IgD-negative memory B cell (primary cell): ENCODE measurements around the gene ARFGAP3. TPM values are rescaled to one million over a fixed set of nuclear protein-coding genes. Genes with fewer than 3 reads are reported as not detected.

ENCODE experiments used
- H3K27ac Mint-ChIP-seq, 3 donors: one replicate each; pipeline ENCODE4 v1.8.0; 2020 to 2022; ENCODE audit warnings: mild to moderate bottlenecking in 3 of 3, mixed read lengths in 3 of 3, moderate library complexity in 1 of 3
- H3K27me3 Mint-ChIP-seq: one replicate; pipeline ENCODE4 v1.8.0; 2021; ENCODE audit warnings: mixed read lengths
- H3K36me3 Mint-ChIP-seq: one replicate; pipeline ENCODE4 v1.8.0; 2020; ENCODE audit warnings: mild to moderate bottlenecking, mixed read lengths
- H3K4me1 Mint-ChIP-seq, 3 donors: one replicate each; pipeline ENCODE4 v1.8.0; 2020 to 2022; ENCODE audit warnings: mixed read lengths in 3 of 3, mild to moderate bottlenecking in 1 of 3
- H3K4me3 Mint-ChIP-seq, 4 donors: one replicate each; pipeline ENCODE4 v1.8.0; 2020 to 2022; ENCODE audit warnings: mild to moderate bottlenecking in 4 of 4, mixed read lengths in 4 of 4, moderate library complexity in 3 of 4
- H3K9me3 Mint-ChIP-seq, 3 donors: one replicate each; pipeline ENCODE4 v1.8.0; 2020 to 2021; ENCODE audit warnings: mixed read lengths in 3 of 3, mild to moderate bottlenecking in 1 of 3
- polyA plus RNA-seq: library from polyadenylated mRNA; unstranded; fragments of 300-500 nt; fragmentation: Illumina TruSeq; gene quantifications from one replicate; pipeline ENCODE4 v1.2.3, GENCODE V29; 2021

ARFGAP3 gene
- polyA plus RNA-seq, 1 donor from 2014 or later = 25.5 TPM

GRCh38 chr22:42891008-42891407 lies 33.9 kb upstream of the ARFGAP3 start:
- H3K27ac Mint-ChIP-seq = peak overlapping the region in 2 of 3 donors; percentile 62 to 84
- peaks cover 3% of the 10 kb centered on the region for H3K36me3 Mint-ChIP-seq
- no peaks in the 10 kb centered on the region for H3K9me3 Mint-ChIP-seq
- H3K4me3 Mint-ChIP-seq = peak overlapping the region in 1 of 4 donors; percentile 76
- H3K4me1 Mint-ChIP-seq = peaks cover 41 to 51% (median 43%) of the 10 kb centered on the region in 3 donors
- H3K27me3 Mint-ChIP-seq = peaks cover 1% of the 10 kb centered on the region

- Mint-ChIP-seq H3K9me3 (no peaks in the 10 kb centered on the region), H3K27me3 (peaks cover 1% of the 10 kb centered on the region), H3K36me3 (peaks cover 1% of the 10 kb centered on the region), H3K4me3 (peak overlapping the region; percentile 30 to 89 (median 66)), H3K27ac (peak overlapping the region; percentile 61 to 82 (median 82)), H3K4me1 (peaks cover 25 to 34% (median 26%) of the 10 kb centered on the region in 3 donors)
These were observed 32.2 kb upstream of the ARFGAP3 start for GRCh38 chr22:42889304-42889703.

- H3K9me3 Mint-ChIP-seq = no peaks in the 10 kb centered on the region
- peaks cover 1% of the 10 kb centered on the region for H3K36me3 Mint-ChIP-seq
- no peaks in the 10 kb centered on the region for H3K27me3 Mint-ChIP-seq
- peaks cover 17 to 21% (median 20%) of the 10 kb centered on the region in 3 donors for H3K4me1 Mint-ChIP-seq
- peak overlapping the region in 1 of 3 donors; percentile 89 for H3K27ac Mint-ChIP-seq
- no peak overlapping the region for H3K4me3 Mint-ChIP-seq
These were observed 30.7 kb upstream of the ARFGAP3 start for GRCh38 chr22:42887523-42888507.

- Mint-ChIP-seq H3K27me3 (no peaks in the 10 kb centered on the region), H3K4me1 (peaks cover 13 to 15% (median 14%) of the 10 kb centered on the region in 3 donors), H3K27ac (peak overlapping the region in 1 of 3 donors; percentile 89), H3K36me3 (peaks cover 1% of the 10 kb centered on the region), H3K9me3 (no peaks in the 10 kb centered on the region), H3K4me3 (no peak overlapping the region)
These were observed 30.0 kb upstream of the ARFGAP3 start for GRCh38 chr22:42887120-42887519.

GRCh38 chr22:42885446-42885845 lies 28.4 kb upstream of the ARFGAP3 start:
- Mint-ChIP-seq H3K27ac (peak overlapping the region in 1 of 3 donors; percentile 39), H3K9me3 (no peaks in the 10 kb centered on the region), H3K27me3 (no peaks in the 10 kb centered on the region), H3K4me3 (no peak overlapping the region), H3K4me1 (peaks cover 13 to 14% (median 13%) of the 10 kb centered on the region in 3 donors), H3K36me3 (peaks cover 1% of the 10 kb centered on the region)

GRCh38 chr22:42884616-42885375 lies 27.7 kb upstream of the ARFGAP3 start:
- Mint-ChIP-seq H3K27me3 (no peaks in the 10 kb centered on the region), H3K36me3 (peaks cover 3% of the 10 kb centered on the region), H3K9me3 (no peaks in the 10 kb centered on the region), H3K27ac (no peak overlapping the region), H3K4me3 (no peak overlapping the region), H3K4me1 (peaks cover 13 to 14% (median 13%) of the 10 kb centered on the region in 3 donors)

GRCh38 chr22:42883970-42884369 lies 26.9 kb upstream of the ARFGAP3 start:
- H3K4me3 Mint-ChIP-seq = peak overlapping the region in 1 of 4 donors; percentile 27
- H3K36me3 Mint-ChIP-seq = peaks cover 3% of the 10 kb centered on the region

GRCh38 chr22:42883121-42883520 lies 26.0 kb upstream of the ARFGAP3 start:
- Mint-ChIP-seq H3K27me3 (no peaks in the 10 kb centered on the region), H3K27ac (peak overlapping the region in 1 of 3 donors; percentile 27), H3K4me3 (peak overlapping the region in 1 of 4 donors; percentile 45), H3K4me1 (peaks cover 0 to 4% (median 0%) of the 10 kb centered on the region in 3 donors), H3K9me3 (no peaks in the 10 kb centered on the region), H3K36me3 (peaks cover 3% of the 10 kb centered on the region)

More at GRCh38 chr22:42883970-42884369, 26.9 kb upstream of the ARFGAP3 start:
- no peaks in the 10 kb centered on the region for H3K27me3 Mint-ChIP-seq
- H3K4me1 Mint-ChIP-seq = peaks cover 4 to 9% (median 6%) of the 10 kb centered on the region in 3 donors
- no peak overlapping the region for H3K27ac Mint-ChIP-seq
- no peaks in the 10 kb centered on the region for H3K9me3 Mint-ChIP-seq

- Mint-ChIP-seq H3K27me3 (no peaks in the 10 kb centered on the region), H3K4me3 (no peak overlapping the region), H3K36me3 (peaks cover 1% of the 10 kb centered on the region), H3K9me3 (no peaks in the 10 kb centered on the region), H3K4me1 (peaks cover 0 to 4% (median 0%) of the 10 kb centered on the region in 3 donors), H3K27ac (peak overlapping the region in 1 of 3 donors; percentile 27)
These were observed 25.0 kb upstream of the ARFGAP3 start for GRCh38 chr22:42881982-42882656.

GRCh38 chr22:42881298-42881697 lies 24.2 kb upstream of the ARFGAP3 start:
- no peak overlapping the region for H3K27ac Mint-ChIP-seq
- no peak overlapping the region for H3K4me3 Mint-ChIP-seq
- H3K9me3 Mint-ChIP-seq = no peaks in the 10 kb centered on the region
- H3K36me3 Mint-ChIP-seq = peaks cover 1% of the 10 kb centered on the region
- H3K27me3 Mint-ChIP-seq = no peaks in the 10 kb centered on the region
- H3K4me1 Mint-ChIP-seq = peaks cover 0 to 4% (median 0%) of the 10 kb centered on the region in 3 donors

- no peak overlapping the region for H3K27ac Mint-ChIP-seq
- peaks cover 1% of the 10 kb centered on the region for H3K36me3 Mint-ChIP-seq
- no peak overlapping the region for H3K4me3 Mint-ChIP-seq
- no peaks in the 10 kb centered on the region for H3K9me3 Mint-ChIP-seq
- peaks cover 0 to 4% (median 0%) of the 10 kb centered on the region in 3 donors for H3K4me1 Mint-ChIP-seq
- no peaks in the 10 kb centered on the region for H3K27me3 Mint-ChIP-seq
These were observed 23.7 kb upstream of the ARFGAP3 start for GRCh38 chr22:42880815-42881214.

- no peak overlapping the region for H3K4me3 Mint-ChIP-seq
- peaks cover 1% of the 10 kb centered on the region for H3K36me3 Mint-ChIP-seq
- peak overlapping the region in 1 of 3 donors; percentile 42 for H3K27ac Mint-ChIP-seq
- no peaks in the 10 kb centered on the region for H3K27me3 Mint-ChIP-seq
- no peaks in the 10 kb centered on the region for H3K9me3 Mint-ChIP-seq
- H3K4me1 Mint-ChIP-seq = peaks cover 0 to 4% (median 0%) of the 10 kb centered on the region in 3 donors
These were observed 22.4 kb upstream of the ARFGAP3 start for GRCh38 chr22:42879371-42880021.

- Mint-ChIP-seq H3K27ac (no peak overlapping the region), H3K36me3 (peaks cover 1% of the 10 kb centered on the region), H3K27me3 (no peaks in the 10 kb centered on the region), H3K9me3 (no peaks in the 10 kb centered on the region), H3K4me1 (peaks cover 0 to 4% (median 0%) of the 10 kb centered on the region in 3 donors), H3K4me3 (no peak overlapping the region)
These were observed 21.7 kb upstream of the ARFGAP3 start for GRCh38 chr22:42878561-42879305.
